Lower leg skin (tissue), 3 donors: ENCODE measurements around the gene PMP22.

Experiments used
- CTCF ChIP-seq, 3 donors: fragments of 450-650 bp; IDR thresholded peaks; one replicate each; pipeline ENCODE4 v1.5.1; 2016; ENCODE audit warnings: antibody characterized with exemption in 3 of 3, mild to moderate bottlenecking in 3 of 3, moderate library complexity in 2 of 3
- POLR2A ChIP-seq, 2 donors: fragments of 450-650 bp; IDR thresholded peaks; one replicate each; pipeline ENCODE4 v1.6.1; 2016 to 2017; ENCODE audit warnings: antibody characterized with exemption in 2 of 2, mild to moderate bottlenecking in 1 of 2, moderate library complexity in 1 of 2

- no peak for TF ChIP-seq CTCF (IDR thresholded peaks at IDR 0.05)
- TF ChIP-seq POLR2A (IDR thresholded peaks at IDR 0.05): no peak
These were observed 13.9 kb upstream of the PMP22 start for GRCh38 chr17:15278924-15279477.
